GM12891 (cell line): ENCODE results near the gene KPNA3.

Experiments used
- POLR2A ChIP-seq: IDR thresholded peaks from 2 replicates; pipeline ENCODE4 v1.6.1; 2011; ENCODE audit warnings: low read depth, low read length, control low read depth
- POLR2AphosphoS5 ChIP-seq: IDR thresholded peaks from 2 replicates; pipeline ENCODE4 v1.6.1; 2011; ENCODE audit warnings: low read depth, low read length, control low read depth

GRCh38 chr13:49731766-49732165, 60.7 kb downstream of the KPNA3 start:
- no peak for TF ChIP-seq POLR2A
- no peak for TF ChIP-seq POLR2AphosphoS5
